Skeletal muscle tissue (tissue), 4 donors: ENCODE measurements around the gene PTPRN2. TPM values are rescaled to one million over a fixed set of nuclear protein-coding genes. Genes with fewer than 3 reads are reported as not detected.

Experiments used
- H3K27ac ChIP-seq: one replicate; pipeline ENCODE4 v1.7.0; 2013; ENCODE audit warnings: mild to moderate bottlenecking, low read depth, low read length, inconsistent platforms
- H3K27me3 ChIP-seq, 3 donors: one replicate each; pipeline ENCODE4 v1.7.0; 2013; ENCODE audit warnings: low read length in 3 of 3; ENCODE audit not compliant: control insufficient read depth in 3 of 3, insufficient read depth in 3 of 3
- H3K36me3 ChIP-seq, 3 donors: one replicate each; pipeline ENCODE4 v1.7.0; 2013; ENCODE audit warnings: low read length in 3 of 3; ENCODE audit not compliant: control insufficient read depth in 3 of 3, insufficient read depth in 3 of 3
- H3K4me1 ChIP-seq, 3 donors: one replicate each; pipeline ENCODE4 v1.7.0; 2013; ENCODE audit warnings: low read length in 3 of 3, mild to moderate bottlenecking in 3 of 3; ENCODE audit not compliant: control insufficient read depth in 3 of 3, insufficient read depth in 3 of 3
- H3K4me3 ChIP-seq, 3 donors: one replicate each; pipeline ENCODE4 v1.7.0; 2013; ENCODE audit warnings: low read length in 3 of 3
- H3K9ac ChIP-seq, 3 donors: one replicate each; pipeline ENCODE4 v1.7.0; 2013; ENCODE audit warnings: low read length in 3 of 3, mild to moderate bottlenecking in 3 of 3, moderate library complexity in 2 of 3, low read depth in 1 of 3
- H3K9me3 ChIP-seq, 3 donors: one replicate each; pipeline ENCODE4 v1.7.0; 2013; ENCODE audit warnings: low read length in 3 of 3; ENCODE audit not compliant: control insufficient read depth in 3 of 3
- total RNA-seq: library from RNA; depleted of rRNA; stranded (reverse); fragments of >200 nt; gene quantifications from one replicate; pipeline ENCODE4 v1.2.3, GENCODE V29; 2014
- donor health status: Osteomylitis.

The PTPRN2 gene
- total RNA-seq, 1 donor from 2014 or later, result 1.6 TPM

- Histone ChIP-seq H3K4me3 (no peak overlapping the region), H3K36me3 (no peaks in the 10 kb centered on the region), H3K27me3 (peaks cover 0 to 8% (median 4%) of the 10 kb centered on the region in 3 donors), H3K4me1 (no peaks in the 10 kb centered on the region), H3K27ac (no peak overlapping the region), H3K9me3 (no peaks in the 10 kb centered on the region), H3K9ac (no peak overlapping the region)
These were observed 960.0 kb downstream of the PTPRN2 start for GRCh38 chr7:157627646-157628045.

- peaks cover 0 to 14% (median 4%) of the 10 kb centered on the region in 3 donors for H3K27me3 ChIP-seq
- no peak overlapping the region for H3K4me3 ChIP-seq
- H3K9ac ChIP-seq, result no peak overlapping the region
- H3K36me3 ChIP-seq, result no peaks in the 10 kb centered on the region
- H3K27ac ChIP-seq, result no peak overlapping the region
- no peaks in the 10 kb centered on the region for H3K9me3 ChIP-seq
- H3K4me1 ChIP-seq, result no peaks in the 10 kb centered on the region
These were observed 960.6 kb downstream of the PTPRN2 start for GRCh38 chr7:157627033-157627432.

- Histone ChIP-seq H3K4me3 (no peak overlapping the region), H3K9ac (no peak overlapping the region), H3K9me3 (no peaks in the 10 kb centered on the region), H3K27me3 (peaks cover 0 to 18% (median 4%) of the 10 kb centered on the region in 3 donors), H3K4me1 (no peaks in the 10 kb centered on the region), H3K27ac (no peak overlapping the region), H3K36me3 (no peaks in the 10 kb centered on the region)
These were observed 961.5 kb downstream of the PTPRN2 start for GRCh38 chr7:157625973-157626742.

GRCh38 chr7:157623556-157623955 lies 964.1 kb downstream of the PTPRN2 start:
- Histone ChIP-seq H3K36me3 (no peaks in the 10 kb centered on the region), H3K27me3 (peaks cover 0 to 18% (median 0%) of the 10 kb centered on the region in 3 donors), H3K9ac (no peak overlapping the region), H3K9me3 (no peaks in the 10 kb centered on the region), H3K4me1 (no peaks in the 10 kb centered on the region), H3K4me3 (no peak overlapping the region), H3K27ac (no peak overlapping the region)

GRCh38 chr7:157622408-157623205 lies 965.0 kb downstream of the PTPRN2 start:
- Histone ChIP-seq H3K27me3 (peaks cover 0 to 18% (median 0%) of the 10 kb centered on the region in 3 donors), H3K4me1 (no peaks in the 10 kb centered on the region), H3K27ac (no peak overlapping the region), H3K9ac (no peak overlapping the region), H3K9me3 (peaks cover 0 to 3% (median 0%) of the 10 kb centered on the region in 3 donors), H3K36me3 (no peaks in the 10 kb centered on the region), H3K4me3 (no peak overlapping the region)

- H3K27ac ChIP-seq, result no peak overlapping the region
- no peak overlapping the region for H3K9ac ChIP-seq
- H3K4me3 ChIP-seq, result no peak overlapping the region
- no peaks in the 10 kb centered on the region for H3K36me3 ChIP-seq
- no peaks in the 10 kb centered on the region for H3K4me1 ChIP-seq
- peaks cover 0 to 3% (median 0%) of the 10 kb centered on the region in 3 donors for H3K9me3 ChIP-seq
- H3K27me3 ChIP-seq, result peaks cover 0 to 17% (median 0%) of the 10 kb centered on the region in 3 donors
These were observed 965.6 kb downstream of the PTPRN2 start for GRCh38 chr7:157622000-157622399.

GRCh38 chr7:157621131-157621681 lies 966.4 kb downstream of the PTPRN2 start:
- no peak overlapping the region for H3K9ac ChIP-seq
- no peak overlapping the region for H3K4me3 ChIP-seq
- peaks cover 0 to 16% (median 0%) of the 10 kb centered on the region in 3 donors for H3K27me3 ChIP-seq
- H3K36me3 ChIP-seq, result no peaks in the 10 kb centered on the region
- H3K4me1 ChIP-seq, result no peaks in the 10 kb centered on the region
- peaks cover 0 to 3% (median 0%) of the 10 kb centered on the region in 3 donors for H3K9me3 ChIP-seq
- no peak overlapping the region for H3K27ac ChIP-seq

- H3K4me3 ChIP-seq, result no peak overlapping the region
- no peaks in the 10 kb centered on the region for H3K4me1 ChIP-seq
- H3K27ac ChIP-seq, result no peak overlapping the region
- no peaks in the 10 kb centered on the region for H3K36me3 ChIP-seq
- no peak overlapping the region for H3K9ac ChIP-seq
- peaks cover 0 to 16% (median 0%) of the 10 kb centered on the region in 3 donors for H3K27me3 ChIP-seq
- H3K9me3 ChIP-seq, result peaks cover 0 to 3% (median 0%) of the 10 kb centered on the region in 3 donors
These were observed 967.0 kb downstream of the PTPRN2 start for GRCh38 chr7:157620616-157621015.

- Histone ChIP-seq H3K27me3 (peaks cover 0 to 16% (median 0%) of the 10 kb centered on the region in 3 donors), H3K36me3 (no peaks in the 10 kb centered on the region), H3K4me1 (no peaks in the 10 kb centered on the region), H3K9ac (no peak overlapping the region), H3K4me3 (no peak overlapping the region), H3K27ac (no peak overlapping the region), H3K9me3 (peaks cover 0 to 3% (median 0%) of the 10 kb centered on the region in 3 donors)
These were observed 967.7 kb downstream of the PTPRN2 start for GRCh38 chr7:157619753-157620525.
